MM.1S (cell line): Measurements from ENCODE around the gene KLK10.
"Not testable (repeated sequence)": the region's sequence is repeated elsewhere in the genome, so short reads cannot be mapped to it uniquely, and the experiment has no call there.

Experiments
- DNase-seq: peaks from one replicate; pipeline ENCODE4 v3.0.0-alpha.2; 2015
- H2AFZ ChIP-seq: fragments of 300-600 bp; sonication (generic); 2 replicates; pipeline ENCODE4 v1.6.0; 2016; ENCODE audit warnings: antibody characterized with exemption, low read length
- H3F3A ChIP-seq: fragments of 300-600 bp; sonication (generic); 2 replicates; pipeline ENCODE4 v1.6.1; 2016; ENCODE audit warnings: mild to moderate bottlenecking, antibody characterized with exemption, low read length, moderate library complexity, mixed read lengths; ENCODE audit not compliant: insufficient read depth
- H3K27ac ChIP-seq: fragments of 300-600 bp; sonication (generic); 2 replicates; pipeline ENCODE4 v1.5.1; 2016; ENCODE audit warnings: mild to moderate bottlenecking, low read length
- H3K27me3 ChIP-seq: fragments of 300-600 bp; sonication (generic); replicated peaks from 2 replicates; pipeline ENCODE4 v1.6.0; 2016; ENCODE audit warnings: low read length; ENCODE audit not compliant: insufficient read depth
- H3K36me3 ChIP-seq: fragments of 300-600 bp; sonication (generic); replicated peaks from 2 replicates; pipeline ENCODE4 v1.6.1; 2016; ENCODE audit warnings: mild to moderate bottlenecking, low read length, mixed read lengths; ENCODE audit not compliant: insufficient read depth
- H3K4me1 ChIP-seq: fragments of 300-600 bp; sonication (generic); 2 replicates; pipeline ENCODE4 v1.6.1; 2016; ENCODE audit warnings: low read length, mixed read lengths
- H3K4me2 ChIP-seq: fragments of 300-600 bp; sonication (generic); 2 replicates; pipeline ENCODE4 v1.6.0; 2016; ENCODE audit warnings: low read depth, low read length
- H3K4me3 ChIP-seq: fragments of 300-600 bp; sonication (generic); 2 replicates; pipeline ENCODE4 v1.5.1; 2016; ENCODE audit warnings: low read length, mixed read lengths
- H3K79me2 ChIP-seq: fragments of 300-600 bp; sonication (generic); 2 replicates; pipeline ENCODE4 v1.6.1; 2016; ENCODE audit warnings: mixed run types, low read length, mixed read lengths
- H3K9ac ChIP-seq: fragments of 300-600 bp; sonication (generic); 2 replicates; pipeline ENCODE4 v1.6.1; 2016; ENCODE audit warnings: low read length, mixed read lengths
- H3K9me2 ChIP-seq: fragments of 300-600 bp; sonication (generic); replicated peaks from 2 replicates; pipeline ENCODE4 v1.6.1; 2016; ENCODE audit warnings: mild to moderate bottlenecking, low read length, mixed read lengths; ENCODE audit not compliant: insufficient read depth
- H3K9me3 ChIP-seq: fragments of 300-600 bp; sonication (generic); replicated peaks from 2 replicates; pipeline ENCODE4 v1.6.1; 2016; ENCODE audit warnings: mild to moderate bottlenecking, low read length, mixed read lengths; ENCODE audit not compliant: insufficient read depth
- H4K20me1 ChIP-seq: fragments of 300-600 bp; sonication (generic); 2 replicates; pipeline ENCODE4 v1.6.1; 2016; ENCODE audit warnings: mild to moderate bottlenecking, low read length, moderate library complexity, mixed read lengths; ENCODE audit not compliant: insufficient read depth
- CTCF ChIP-seq: fragments of 300-600 bp; sonication (generic); IDR thresholded peaks from 2 replicates; pipeline ENCODE4 v1.5.1; 2016; ENCODE audit warnings: antibody characterized with exemption, low read length, mixed read lengths
- EZH2 ChIP-seq: fragments of 300-600 bp; sonication (generic); optimal IDR thresholded peaks from 2 replicates; pipeline ENCODE3; 2017; ENCODE audit warnings: low read depth, mild to moderate bottlenecking, antibody characterized with exemption, low read length, mixed read lengths
- EZH2phosphoT487 ChIP-seq: fragments of 300-600 bp; sonication (generic); IDR thresholded peaks from 2 replicates; pipeline ENCODE4 v1.6.1; 2018; ENCODE audit warnings: antibody characterized with exemption, low read length

Gene KLK10

GRCh38 chr19:50992666-50993035, 26.9 kb downstream of the KLK10 start:
- H3K36me3 ChIP-seq = no peaks in the 10 kb centered on the region
- H3F3A ChIP-seq = no peaks in the 10 kb centered on the region
- H2AFZ ChIP-seq = no peak overlapping the region
- no peaks in the 10 kb centered on the region for H3K9me2 ChIP-seq
- H3K27ac ChIP-seq = no peak overlapping the region
- H3K27me3 ChIP-seq = no peaks in the 10 kb centered on the region
- H3K9me3 ChIP-seq = no peaks in the 10 kb centered on the region
- no peaks in the 10 kb centered on the region for H3K79me2 ChIP-seq
- H3K4me1 ChIP-seq = no peaks in the 10 kb centered on the region
- H3K4me2 ChIP-seq = no peak overlapping the region
- TF ChIP-seq EZH2phosphoT487 (no peak), CTCF (no peak), EZH2 (no peak)
- DNase-seq = no peak
- H3K9ac ChIP-seq = no peak overlapping the region
- no peaks in the 10 kb centered on the region for H4K20me1 ChIP-seq
- no peak overlapping the region for H3K4me3 ChIP-seq

DNA sequence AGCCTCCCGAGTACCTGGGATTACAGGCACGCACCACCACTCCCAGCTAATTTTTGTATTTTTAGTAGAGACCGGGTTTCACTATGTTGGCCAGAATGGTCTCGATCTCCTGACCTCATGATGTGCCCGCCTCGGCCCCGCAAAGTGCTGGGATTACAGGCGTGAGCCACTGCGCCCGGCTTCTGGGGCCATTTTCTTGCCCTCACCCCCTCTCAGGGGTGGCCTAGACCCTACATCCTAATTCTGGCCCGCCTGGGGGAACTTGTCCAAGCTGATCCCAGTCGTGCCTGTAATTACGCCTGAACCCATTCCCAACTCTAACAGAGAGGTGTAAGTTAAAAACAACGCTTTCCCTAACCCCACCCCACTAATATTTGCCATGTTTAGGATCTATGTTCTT, 35.1 kb downstream of the KLK10 start:
- not testable (repeated sequence) for H3K27ac ChIP-seq, H3K4me2 ChIP-seq, H3K9me2 ChIP-seq, H3K4me1 ChIP-seq, H3K9me3 ChIP-seq, H3K27me3 ChIP-seq, H3K36me3 ChIP-seq, H3K79me2 ChIP-seq, H4K20me1 ChIP-seq, H2AFZ ChIP-seq, H3F3A ChIP-seq, DNase-seq, H3K9ac ChIP-seq, H3K4me3 ChIP-seq

GRCh38 chr19:50983625-50984292, 35.8 kb downstream of the KLK10 start, which contains the start of gene KLK7:
KLK7 (minus strand) TSS chr19:50983917; CDS start chr19:50982399, 1,518 bp downstream.
- peaks cover 8% of the 10 kb centered on the region; the same call in 1 of the 2 replicates for H3K27me3 ChIP-seq
- H3K9me2 ChIP-seq = no peaks in the 10 kb centered on the region
- no peaks in the 10 kb centered on the region for H4K20me1 ChIP-seq
- no peaks in the 10 kb centered on the region for H3K36me3 ChIP-seq
- no peak within 1 kb of the TSS for H3K4me3 ChIP-seq
- H3K9ac ChIP-seq = no peak within 1 kb of the TSS
- no peaks in the 10 kb centered on the region for H3K9me3 ChIP-seq
- no peak within 1 kb of the TSS for H2AFZ ChIP-seq
- no peak within 1 kb of the TSS for H3K4me2 ChIP-seq
- no peaks in the 10 kb centered on the region for H3K79me2 ChIP-seq
- no peak for DNase-seq
- H3F3A ChIP-seq = no peaks in the 10 kb centered on the region
- no peaks in the 10 kb centered on the region for H3K4me1 ChIP-seq
- no peak within 1 kb of the TSS for H3K27ac ChIP-seq
- TF ChIP-seq EZH2phosphoT487 (no peak), CTCF (no peak), EZH2 (no peak)

GRCh38 chr19:50982186-50982585, 37.3 kb downstream of the KLK10 start:
- H3K4me1 ChIP-seq = no peaks in the 10 kb centered on the region
- no peaks in the 10 kb centered on the region for H3K9me2 ChIP-seq
- TF ChIP-seq EZH2 = no peak
- no peak for TF ChIP-seq EZH2phosphoT487
- no peak for TF ChIP-seq CTCF
- H3K9me3 ChIP-seq = no peaks in the 10 kb centered on the region
- no peaks in the 10 kb centered on the region for H4K20me1 ChIP-seq
- no peak overlapping the region for H3K4me3 ChIP-seq
- H3K27me3 ChIP-seq = peaks cover 8% of the 10 kb centered on the region; the same call in 1 of the 2 replicates
- H3F3A ChIP-seq = no peaks in the 10 kb centered on the region
- H3K27ac ChIP-seq = no peak overlapping the region
- no peak overlapping the region for H3K4me2 ChIP-seq
- H3K36me3 ChIP-seq = no peaks in the 10 kb centered on the region
- H2AFZ ChIP-seq = no peak overlapping the region
- no peak overlapping the region for H3K9ac ChIP-seq
- no peak for DNase-seq
- H3K79me2 ChIP-seq = no peaks in the 10 kb centered on the region
